H1 (cell line): ENCODE measurements around the gene SLC2A1. TPM values are rescaled to one million over a fixed set of nuclear protein-coding genes. Genes with fewer than 3 reads are reported as not detected.

ENCODE experiments used
- CTCF ChIA-PET: fragments of 300-600 bp; sonication (Branson Sonifier 250); formaldehyde crosslinking; loops from one replicate; lab custom pipeline; 2021; ENCODE audit not compliant: partially characterized antibody; lab: Charles Lee
- POLR2A ChIA-PET: fragments of 300-600 bp; sonication (Branson Sonifier 250); formaldehyde crosslinking; loops from one replicate; lab custom pipeline; 2021; ENCODE audit warnings: inconsistent platforms; ENCODE audit not compliant: partially characterized antibody; lab: Charles Lee
- DNase-seq, 2 experiments: peaks; one replicate each; pipeline versions ENCODE4 v3.0.0 to v3.0.0-alpha.2; 2010 to 2022; ENCODE audit warnings: low spot score in 2 of 2, low read depth in 1 of 2, mixed read lengths in 1 of 2
- FAIRE-seq: peaks from 2 replicates; lab custom pipeline; 2011; peaks lifted over from hg19 to GRCh38; lab: Jason Lieb, UNC
- H2AFZ ChIP-seq: 2 replicates; pipeline ENCODE4 v1.8.1; 2012; ENCODE audit warnings: low read length, inconsistent platforms
- H2AK5ac ChIP-seq: 2 replicates; pipeline ENCODE4 v1.6.1; 2013; ENCODE audit warnings: low read depth, low read length
- H2BK120ac ChIP-seq: replicated peaks from 2 replicates; pipeline ENCODE3; 2013; ENCODE audit warnings: low read depth, low read length, inconsistent platforms
- H2BK12ac ChIP-seq: 2 replicates; pipeline ENCODE4 v1.6.1; 2013; ENCODE audit warnings: low read depth, low read length
- H2BK15ac ChIP-seq: 2 replicates; pipeline ENCODE4 v1.6.1; 2013; ENCODE audit warnings: low read length
- H2BK20ac ChIP-seq: 2 replicates; pipeline ENCODE4 v1.6.1; 2013; ENCODE audit warnings: low read length
- H2BK5ac ChIP-seq: 2 replicates; pipeline ENCODE4 v1.6.1; 2013; ENCODE audit warnings: low read depth, low read length
- H3K14ac ChIP-seq: 2 replicates; pipeline ENCODE4 v1.6.1; 2013; ENCODE audit warnings: inconsistent platforms; ENCODE audit not compliant: insufficient read length
- H3K18ac ChIP-seq: 2 replicates; pipeline ENCODE4 v1.6.1; 2013; ENCODE audit warnings: low read length; ENCODE audit errors: extremely low read depth
- H3K23ac ChIP-seq: 2 replicates; pipeline ENCODE4 v1.6.1; 2013; ENCODE audit warnings: inconsistent platforms; ENCODE audit not compliant: insufficient read length
- H3K23me2 ChIP-seq: 2 replicates; pipeline ENCODE4 v1.6.1; 2013; ENCODE audit warnings: low read depth, low read length
- H3K27ac ChIP-seq: 2 replicates; pipeline ENCODE4 v1.6.1; 2011; ENCODE audit warnings: low read depth, low read length, inconsistent platforms
- H3K27me3 ChIP-seq, 4 experiments: replicated peaks in 1 of 4; 1 replicate in 1 of 4; 2 replicates in 3 of 4; pipeline versions ENCODE4 v1.6.1 to v1.8.1; 2011 to 2013; ENCODE audit warnings: low read length in 3 of 4, mild to moderate bottlenecking in 3 of 4, inconsistent platforms in 2 of 4, mixed read lengths in 2 of 4, moderate library complexity in 1 of 4; ENCODE audit not compliant: control insufficient read depth in 3 of 4, insufficient read depth in 3 of 4; ENCODE audit errors: extremely low read depth in 1 of 4
- H3K36me3 ChIP-seq, 4 experiments: 2 replicates each; pipeline versions ENCODE4 v1.6.1 to v1.8.1; 2011 to 2013; ENCODE audit warnings: mild to moderate bottlenecking in 4 of 4, low read length in 3 of 4, moderate library complexity in 2 of 4, control low read depth in 1 of 4, inconsistent platforms in 1 of 4; ENCODE audit not compliant: insufficient read depth in 4 of 4, control insufficient read depth in 2 of 4
- H3K4ac ChIP-seq: replicated peaks from 2 replicates; pipeline ENCODE3; 2013; ENCODE audit warnings: low read length, low read depth, mixed read lengths, inconsistent platforms; ENCODE audit not compliant: insufficient read length
- H3K4me1 ChIP-seq, 4 experiments: replicated peaks in 1 of 4; 1 replicate in 1 of 4; 2 replicates in 3 of 4; pipeline versions ENCODE4 v1.6.1 to v1.8.1; 2011 to 2013; ENCODE audit warnings: low read length in 3 of 4, inconsistent platforms in 2 of 4, mixed read lengths in 1 of 4; ENCODE audit not compliant: insufficient read depth in 4 of 4, control insufficient read depth in 3 of 4
- H3K4me2 ChIP-seq, 2 experiments: 2 replicates each; pipeline versions ENCODE4 v1.6.1 to v1.8.1; 2011 to 2013; ENCODE audit warnings: low read depth in 2 of 2, low read length in 2 of 2, control low read depth in 1 of 2, inconsistent platforms in 1 of 2, mild to moderate bottlenecking in 1 of 2; ENCODE audit not compliant: insufficient read depth in 1 of 2
- H3K4me3 ChIP-seq, 4 experiments: fragments of 200-600, 300-600 bp in 1 of 4; sonication (generic), shearing (Covaris generic), sonication (Bioruptor Twin) in 1 of 4; 2 replicates each; pipeline versions ENCODE4 v1.5.1 to v1.8.1; 2011 to 2016; ENCODE audit warnings: low read length in 4 of 4, low read depth in 3 of 4, control low read depth in 2 of 4, inconsistent platforms in 2 of 4, mild to moderate bottlenecking in 2 of 4, mixed read lengths in 1 of 4, moderate library complexity in 1 of 4; ENCODE audit not compliant: insufficient read depth in 2 of 4; ENCODE audit errors: extremely low read depth in 1 of 4
- H3K56ac ChIP-seq: replicated peaks from 2 replicates; pipeline ENCODE3; 2013; ENCODE audit warnings: low read depth, mild to moderate bottlenecking, mixed read lengths, low read length, inconsistent platforms; ENCODE audit not compliant: insufficient read length
- H3K79me1 ChIP-seq: 2 replicates; pipeline ENCODE4 v1.6.1; 2013; ENCODE audit warnings: low read depth, low read length, control low read depth
- H3K79me2 ChIP-seq, 2 experiments: 2 replicates each; pipeline versions ENCODE4 v1.6.1 to v1.8.1; 2012 to 2013; ENCODE audit warnings: low read length in 2 of 2, mild to moderate bottlenecking in 2 of 2, inconsistent platforms in 1 of 2; ENCODE audit not compliant: insufficient read depth in 2 of 2, control insufficient read depth in 1 of 2
- H3K9ac ChIP-seq, 4 experiments: replicated peaks in 1 of 4; 1 replicate in 1 of 4; 2 replicates in 3 of 4; pipeline versions ENCODE4 v1.6.1 to v1.8.1; 2011 to 2013; ENCODE audit warnings: low read depth in 3 of 4, low read length in 3 of 4, control low read depth in 2 of 4, mild to moderate bottlenecking in 2 of 4, moderate library complexity in 2 of 4, inconsistent platforms in 1 of 4; ENCODE audit errors: extremely low read depth in 1 of 4
- H3K9me3 ChIP-seq, 2 experiments: 2 replicates each; pipeline versions ENCODE4 v1.6.1 to v1.8.1; 2012 to 2013; ENCODE audit warnings: mild to moderate bottlenecking in 2 of 2, moderate library complexity in 2 of 2, control low read depth in 1 of 2, inconsistent platforms in 1 of 2, low read depth in 1 of 2, low read length in 1 of 2, mixed read lengths in 1 of 2; ENCODE audit not compliant: insufficient read depth in 2 of 2
- H4K20me1 ChIP-seq, 2 experiments: replicated peaks in 1 of 2; 2 replicates each; pipeline versions ENCODE3 to v1.8.1; 2011 to 2013; ENCODE audit warnings: inconsistent platforms in 2 of 2, low read length in 2 of 2, mild to moderate bottlenecking in 1 of 2; ENCODE audit not compliant: insufficient read depth in 2 of 2, control insufficient read depth in 1 of 2
- H4K5ac ChIP-seq: 2 replicates; pipeline ENCODE4 v1.6.1; 2013; ENCODE audit warnings: low read length, low read depth, mixed read lengths, inconsistent platforms; ENCODE audit not compliant: insufficient read length
- H4K8ac ChIP-seq: 2 replicates; pipeline ENCODE4 v1.8.0; 2013; ENCODE audit warnings: mild to moderate bottlenecking, moderate library complexity, low read length, inconsistent platforms; ENCODE audit not compliant: insufficient read depth; ENCODE audit errors: extremely low read depth
- H4K91ac ChIP-seq: replicated peaks from 2 replicates; pipeline ENCODE3; 2013; ENCODE audit warnings: low read length, mixed read lengths, inconsistent platforms; ENCODE audit not compliant: insufficient read length
- ATF2 ChIP-seq: IDR thresholded peaks from 2 replicates; pipeline ENCODE4 v1.6.1; 2012; ENCODE audit warnings: low read length, inconsistent platforms
- CBX5 ChIP-seq: fragments of 300-800, 300-1000 bp; sonication (generic); IDR thresholded peaks from 2 replicates; pipeline ENCODE4 v1.7.1; 2016; ENCODE audit warnings: antibody characterized with exemption, low read length, low read depth
- CHD1 ChIP-seq: IDR thresholded peaks from 2 replicates; pipeline ENCODE4 v1.6.1; 2012; ENCODE audit warnings: low read depth, low read length, improper control_type of control experiment
- EZH2 ChIP-seq: fragments of 200-600 bp; sonication (generic); IDR thresholded peaks from 2 replicates; pipeline ENCODE4 v1.7.1; 2012; ENCODE audit warnings: low read depth, mild to moderate bottlenecking, moderate library complexity, low read length, inconsistent platforms; ENCODE audit not compliant: severe bottlenecking
- GTF2F1 ChIP-seq: IDR thresholded peaks from 2 replicates; pipeline ENCODE4 v1.6.1; 2012; ENCODE audit warnings: low read depth, low read length, improper control_type of control experiment, borderline replicate concordance
- HDAC6 ChIP-seq: IDR thresholded peaks from one replicate; pipeline ENCODE4 v1.7.1; 2012; ENCODE audit warnings: low read depth, mild to moderate bottlenecking, inconsistent platforms, low read length, moderate library complexity
- JUND ChIP-seq: IDR thresholded peaks from 2 replicates; pipeline ENCODE4 v1.6.1; 2011; ENCODE audit warnings: mild to moderate bottlenecking, improper control_type of control experiment, low read length
- KDM4A ChIP-seq: IDR thresholded peaks from one replicate; pipeline ENCODE4 v1.7.1; 2012; ENCODE audit warnings: low read depth, mild to moderate bottlenecking, moderate library complexity, low read length, inconsistent platforms; ENCODE audit not compliant: severe bottlenecking
- KDM5A ChIP-seq: fragments of 200-600 bp; IDR thresholded peaks from 2 replicates; pipeline ENCODE4 v1.7.1; 2012; ENCODE audit warnings: mild to moderate bottlenecking, low read length, inconsistent platforms, mixed read lengths
- MAFK ChIP-seq: IDR thresholded peaks from 2 replicates; pipeline ENCODE4 v1.6.1; 2012; ENCODE audit warnings: low read depth, mild to moderate bottlenecking, improper control_type of control experiment, low read length
- POLR2A ChIP-seq, 2 experiments: IDR thresholded peaks; 1 replicate in 1 of 2; 2 replicates in 1 of 2; pipeline ENCODE4 v1.6.1; 2011; ENCODE audit warnings: low read depth in 2 of 2, low read length in 2 of 2, mild to moderate bottlenecking in 2 of 2; ENCODE audit errors: control extremely low read depth in 1 of 2
- SP2 ChIP-seq: IDR thresholded peaks from 2 replicates; pipeline ENCODE4 v1.6.1; 2012; ENCODE audit warnings: mild to moderate bottlenecking, low read length, inconsistent platforms
- ZNF274 ChIP-seq: IDR thresholded peaks from 2 replicates; pipeline ENCODE4 v1.7.0; 2012; ENCODE audit warnings: low read length, borderline replicate concordance; ENCODE audit errors: extremely low read depth
- WGBS, 2 experiments: shearing (Covaris generic) in 1 of 2; methylation state at CpG; one replicate each; pipeline versions ENCODE4 v1.1.6 to v1.1.7; 2013 to 2015; ENCODE audit warnings: low lambda C conversion rate in 2 of 2, mixed read lengths in 2 of 2, inconsistent platforms in 1 of 2, low coverage in 1 of 2, missing lambda C conversion rate in 1 of 2; ENCODE audit not compliant: insufficient replicate concordance in 2 of 2, insufficient coverage in 1 of 2, insufficient read length in 1 of 2; ENCODE audit errors: extremely low coverage in 1 of 2, missing lambda C conversion rate in 1 of 2; 5-methylcytosine and 5-hydroxymethylcytosine counted together
- polyA plus RNA-seq, 7 experiments: library from polyadenylated mRNA; depleted of rRNA in 3 of 7; stranded (reverse) in 5 of 7; unstranded in 2 of 7; fragments of >200 nt in 5 of 7; fragments of 200-250 nt in 2 of 7; gene quantifications; 1 replicate in 5 of 7; 2 replicates in 1 of 7; 4 replicates in 1 of 7; pipeline versions ENCODE4 v1.2.1 to v1.2.3, GENCODE V29; 2011 to 2013; ENCODE audit warnings: missing spikeins in 2 of 7, mixed read lengths in 2 of 7
- total RNA-seq: library from RNA; stranded (reverse); fragmentation: NEBNext Ultra II Directional; extraction: Animal tissue kit (Norgen Biotek cat#: 25700); gene quantifications from 2 replicates; pipeline ENCODE4 v1.2.1, GENCODE V29; 2021

SLC2A1 gene
- total and polyA plus RNA-seq, 2 of the 8 experiments (the other 6 are each of a cell fraction or from before 2014, with no cell fraction given): 230 to 308 TPM

GRCh38 chr1:42965378-42965777 is 6.7 kb upstream of the SLC2A1 start:
- DNase-seq: no peak
- no peak overlapping the region for H3K18ac ChIP-seq
- H3K4ac ChIP-seq: no peak overlapping the region
- no peak overlapping the region for H2AFZ ChIP-seq
- no peak overlapping the region for H3K4me3 ChIP-seq
- H3K4me2 ChIP-seq: no peak overlapping the region
- H2BK5ac ChIP-seq: no peak overlapping the region
- H3K9me3 ChIP-seq: no peaks in the 10 kb centered on the region
- H4K91ac ChIP-seq: no peak overlapping the region
- FAIRE-seq: no peak
- H3K79me1 ChIP-seq: no peaks in the 10 kb centered on the region; the same call in 1 of the 2 replicates
- H3K79me2 ChIP-seq: peaks cover 5 to 13% of the 10 kb centered on the region in 2 experiments; a peak in 3 of 4 replicates
- ChIA-PET CTCF (interaction anchor here (0.6 to 5.2 kb wide), 5 partner anchors 13 to 108 kb away, joined by 3 to 24 read pairs (median 4); no protein-coding TSS in a partner anchor), POLR2A (interaction anchor here (0.7 to 14.7 kb wide), 3 partner anchors 16 to 62 kb away, joined by 3 to 140 read pairs (median 5); no protein-coding TSS in a partner anchor)
- H3K36me3 ChIP-seq: no peaks in the 10 kb centered on the region; a peak in 1 of 8 replicates
- H4K8ac ChIP-seq: no peak overlapping the region
- peaks cover 18 to 39% (median 25%) of the 10 kb centered on the region in 4 experiments for H3K4me1 ChIP-seq
- H2BK120ac ChIP-seq: no peak overlapping the region
- H2BK15ac ChIP-seq: no peak overlapping the region
- H2AK5ac ChIP-seq: no peak overlapping the region
- no peaks in the 10 kb centered on the region for H3K27me3 ChIP-seq
- H2BK12ac ChIP-seq: no peak overlapping the region
- no peak overlapping the region for H2BK20ac ChIP-seq
- H4K5ac ChIP-seq: no peak overlapping the region
- no peak overlapping the region for H3K14ac ChIP-seq
- H3K23ac ChIP-seq: no peak overlapping the region
- H3K9ac ChIP-seq: no peak overlapping the region
- no peaks in the 10 kb centered on the region for H4K20me1 ChIP-seq
- 93% methylated on average over 1 of the region's 1 CpG; no CpG with 5 or more reads in 1 of the 2 experiments for WGBS, 2 experiments
- H3K23me2 ChIP-seq: no peaks in the 10 kb centered on the region
- no peak overlapping the region for H3K27ac ChIP-seq
- H3K56ac ChIP-seq: no peak overlapping the region
- TF ChIP-seq SP2 (no peak), MAFK (no peak), HDAC6 (no peak), EZH2 (no peak), JUND (no peak), POLR2A (IDR thresholded peaks at IDR 0.05; ENCODE audit: control extremely low read depth in 1 of 2, low read depth in 2 of 2, low read length in 2 of 2) (no peak), CBX5 (no peak), ZNF274 (no peak), KDM5A (no peak), ATF2 (no peak), GTF2F1 (no peak), CHD1 (no peak), KDM4A (no peak)
